Vagina (tissue), 2 donors: ENCODE measurements around the gene CEP120.

Source experiments
- POLR2A ChIP-seq, 2 donors: fragments of 450-650 bp; IDR thresholded peaks; one replicate each; pipeline ENCODE4 v1.6.1; 2017; ENCODE audit warnings: antibody characterized with exemption in 2 of 2, mild to moderate bottlenecking in 2 of 2, moderate library complexity in 2 of 2
- POLR2AphosphoS5 ChIP-seq, 2 donors: sonication (generic); formaldehyde crosslinking; IDR thresholded peaks; one replicate each; pipeline ENCODE4 v1.9.0; 2017; ENCODE audit warnings: antibody characterized with exemption in 2 of 2, mild to moderate bottlenecking in 2 of 2, low read depth in 1 of 2; ENCODE audit not compliant: insufficient read depth in 1 of 2
- TF ChIP-seq, protein P1 (sequence below), 3 experiments: fragments of 450-650 bp in 2 of 3; fragments of 200-600 bp in 1 of 3; sonication (generic) in 1 of 3; IDR thresholded peaks; one replicate each; pipeline ENCODE4 v1.5.1; 2017 to 2019; ENCODE audit warnings: antibody characterized with exemption in 3 of 3, mild to moderate bottlenecking in 2 of 3, moderate library complexity in 2 of 3

DNA sequence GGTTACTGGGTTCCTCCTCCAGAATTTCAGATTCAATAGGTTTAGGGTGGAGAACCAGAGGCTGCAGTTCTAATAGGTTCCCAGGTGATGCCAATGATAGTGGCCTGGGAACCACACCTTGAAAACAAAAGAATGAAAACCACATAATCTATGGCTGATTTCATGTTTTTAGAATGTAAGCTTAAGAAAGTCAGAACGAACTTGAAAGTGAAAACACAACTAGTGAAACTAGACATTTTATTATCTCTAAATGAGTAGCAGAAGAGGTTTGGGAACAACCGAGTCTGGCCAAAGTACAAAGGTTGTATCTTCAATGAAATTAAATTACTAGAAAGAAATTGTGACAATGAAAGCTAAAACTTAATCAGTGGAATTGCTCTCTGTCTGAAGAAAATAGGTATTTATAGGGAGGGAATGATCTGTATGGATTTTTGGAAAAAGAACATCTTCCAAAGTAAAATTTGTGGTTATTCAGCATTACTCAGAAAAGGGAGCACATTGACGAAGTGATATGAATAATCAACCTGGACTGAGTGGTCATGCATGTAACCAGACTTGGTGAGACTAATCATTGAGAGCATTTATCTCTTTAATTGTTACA lies 24.9 kb upstream of the CEP120 start:
- TF ChIP-seq, protein P1, sequence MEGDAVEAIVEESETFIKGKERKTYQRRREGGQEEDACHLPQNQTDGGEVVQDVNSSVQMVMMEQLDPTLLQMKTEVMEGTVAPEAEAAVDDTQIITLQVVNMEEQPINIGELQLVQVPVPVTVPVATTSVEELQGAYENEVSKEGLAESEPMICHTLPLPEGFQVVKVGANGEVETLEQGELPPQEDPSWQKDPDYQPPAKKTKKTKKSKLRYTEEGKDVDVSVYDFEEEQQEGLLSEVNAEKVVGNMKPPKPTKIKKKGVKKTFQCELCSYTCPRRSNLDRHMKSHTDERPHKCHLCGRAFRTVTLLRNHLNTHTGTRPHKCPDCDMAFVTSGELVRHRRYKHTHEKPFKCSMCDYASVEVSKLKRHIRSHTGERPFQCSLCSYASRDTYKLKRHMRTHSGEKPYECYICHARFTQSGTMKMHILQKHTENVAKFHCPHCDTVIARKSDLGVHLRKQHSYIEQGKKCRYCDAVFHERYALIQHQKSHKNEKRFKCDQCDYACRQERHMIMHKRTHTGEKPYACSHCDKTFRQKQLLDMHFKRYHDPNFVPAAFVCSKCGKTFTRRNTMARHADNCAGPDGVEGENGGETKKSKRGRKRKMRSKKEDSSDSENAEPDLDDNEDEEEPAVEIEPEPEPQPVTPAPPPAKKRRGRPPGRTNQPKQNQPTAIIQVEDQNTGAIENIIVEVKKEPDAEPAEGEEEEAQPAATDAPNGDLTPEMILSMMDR (IDR thresholded peaks at IDR 0.05): no peak
- no peak for TF ChIP-seq POLR2A (IDR thresholded peaks at IDR 0.05)
- TF ChIP-seq POLR2AphosphoS5 (IDR thresholded peaks at IDR 0.05; ENCODE audit: insufficient read depth in 1 of 2, low read depth in 1 of 2): no peak
